NK-92 (cell line): ENCODE results near the gene RPL36.
A peak's percentile ranks its signal among the peaks of the same experiment; 100 is the strongest.

ENCODE experiments used
- DNase-seq: peaks from one replicate; lab custom pipeline; 2025; ENCODE audit not compliant: unreplicated experiment; lab: John Stamatoyannopoulos, UW

The RPL36 gene

DNA sequence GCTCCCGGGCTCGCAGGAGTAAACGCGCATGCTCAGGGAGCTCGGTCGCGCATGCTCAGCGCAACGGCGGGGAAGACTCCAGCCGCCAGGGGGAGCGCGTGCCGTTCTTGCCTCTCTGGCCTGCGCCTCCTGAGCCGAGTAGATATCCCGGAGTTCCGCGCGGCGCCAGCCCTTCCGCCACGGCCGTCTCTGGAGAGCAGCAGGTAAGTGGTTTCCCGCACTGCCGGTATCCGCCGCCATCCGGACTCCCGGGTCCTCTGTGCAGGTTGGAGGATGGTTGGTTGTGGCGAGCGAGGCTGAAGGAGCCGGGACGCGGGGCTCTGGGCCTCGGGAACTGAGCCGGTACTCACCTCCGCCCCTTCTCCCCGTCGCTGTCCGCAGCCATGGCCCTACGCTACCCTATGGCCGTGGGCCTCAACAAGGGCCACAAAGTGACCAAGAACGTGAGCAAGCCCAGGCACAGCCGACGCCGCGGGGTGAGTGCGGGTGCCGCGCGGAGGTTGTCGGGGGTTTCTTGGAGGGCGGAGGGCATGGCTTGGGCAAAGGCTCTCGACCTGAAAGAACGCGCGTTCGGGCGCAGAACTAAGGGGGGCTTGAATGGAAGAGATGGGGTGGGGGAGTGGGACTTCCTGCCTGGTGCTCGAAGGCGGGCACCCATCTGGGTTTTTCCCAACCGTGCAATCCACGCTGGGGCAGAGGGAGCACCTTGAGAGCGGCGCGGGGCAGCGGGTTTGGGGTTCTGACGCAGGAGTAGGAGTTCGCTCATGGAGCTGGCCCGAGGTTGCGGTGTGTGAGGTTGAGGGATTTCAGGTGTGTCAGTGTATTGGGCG is at the start of gene RPL36:
Gene RPL36 (plus strand): TSS at position 171 of the 830 bp plus-strand sequence. CDS start 213 bp downstream, at position 384.
- DNase-seq: peak; percentile 94

DNA sequence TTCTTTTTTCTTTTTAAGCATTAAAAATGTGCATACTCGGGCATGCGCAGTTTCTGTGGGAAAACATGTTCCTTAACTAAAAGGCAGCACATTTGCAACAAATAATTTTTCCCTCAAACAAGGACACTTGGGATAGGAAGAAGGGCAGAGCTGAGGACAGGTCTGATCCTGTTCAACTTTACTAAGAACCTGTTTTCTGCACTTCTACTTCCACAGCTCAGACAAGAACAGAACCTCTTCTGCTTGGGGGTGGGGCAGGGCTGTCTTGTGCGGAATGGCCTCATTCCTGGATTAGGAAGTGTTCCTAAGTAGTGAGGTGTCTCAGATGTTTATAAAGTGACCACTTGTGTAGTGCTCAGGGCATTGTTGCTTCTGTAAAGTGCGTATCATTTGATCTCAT is 48.9 kb upstream of the RPL36 start:
- DNase-seq: no peak

DNA sequence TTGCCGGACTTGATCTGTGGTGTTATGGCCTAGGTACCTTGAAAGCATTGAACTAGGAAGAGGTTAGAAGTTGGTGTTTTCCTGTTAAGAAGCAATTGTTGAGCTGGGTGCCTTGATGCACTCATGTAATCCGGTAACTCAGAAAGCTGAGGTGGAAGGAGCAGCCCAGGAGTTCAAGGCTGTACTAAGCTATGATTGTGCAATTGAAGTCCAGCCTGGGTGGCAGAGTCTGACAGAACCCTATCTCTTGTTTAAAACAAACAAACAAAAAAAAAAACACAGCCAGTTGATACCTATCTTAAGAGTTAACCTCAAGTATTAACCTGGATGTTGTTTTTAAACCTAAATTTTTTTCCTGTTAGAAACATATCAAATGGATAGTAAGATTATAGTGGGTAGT is 47.9 kb upstream of the RPL36 start:
- no peak for DNase-seq

- DNase-seq: no peak
These were observed 47.0 kb upstream of the RPL36 start for GRCh38 chr19:5643060-5643459.

DNA sequence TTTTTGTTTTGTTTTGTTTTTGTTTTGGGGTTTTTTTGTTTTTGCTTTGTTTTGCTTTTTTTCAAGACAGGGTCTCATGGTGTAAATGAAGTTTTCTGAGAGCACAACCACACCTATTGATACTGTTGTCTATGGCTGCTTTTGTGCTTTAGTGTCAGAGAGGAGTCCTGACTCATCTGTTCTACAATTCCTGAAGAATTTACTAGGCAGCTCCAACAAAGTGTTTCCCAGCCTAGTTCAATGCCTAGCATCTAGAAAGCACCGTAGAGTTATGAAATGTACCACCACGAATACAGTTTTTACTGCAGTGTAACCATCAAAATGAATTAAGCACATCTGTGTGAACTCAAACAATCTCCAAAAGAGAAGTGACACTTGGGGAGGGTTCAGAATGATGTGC is 46.1 kb upstream of the RPL36 start:
- no peak for DNase-seq

GRCh38 chr19:5645409-5645808 is 44.7 kb upstream of the RPL36 start:
- no peak for DNase-seq

DNA sequence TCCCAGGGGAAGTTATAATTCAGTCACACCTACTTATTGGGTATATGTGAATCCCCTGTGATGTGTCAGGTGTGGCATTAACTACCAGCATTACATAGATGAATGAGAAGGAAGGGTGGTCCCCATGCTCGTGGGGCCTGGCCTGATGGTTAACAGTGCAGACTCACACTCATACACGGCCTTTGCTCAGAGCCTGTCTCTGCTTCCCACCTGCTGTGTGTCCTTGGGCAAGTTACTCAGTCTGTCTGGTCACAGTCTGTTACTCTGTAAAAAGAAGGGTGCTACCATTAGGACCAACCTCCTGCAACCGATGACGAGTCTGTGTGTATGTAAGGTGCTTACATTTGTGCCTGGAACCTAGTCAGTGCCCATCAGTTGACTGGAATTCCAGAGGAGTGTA is 43.4 kb upstream of the RPL36 start:
- DNase-seq: no peak

- DNase-seq: no peak
These were observed 41.6 kb upstream of the RPL36 start for GRCh38 chr19:5648464-5648863.

DNA sequence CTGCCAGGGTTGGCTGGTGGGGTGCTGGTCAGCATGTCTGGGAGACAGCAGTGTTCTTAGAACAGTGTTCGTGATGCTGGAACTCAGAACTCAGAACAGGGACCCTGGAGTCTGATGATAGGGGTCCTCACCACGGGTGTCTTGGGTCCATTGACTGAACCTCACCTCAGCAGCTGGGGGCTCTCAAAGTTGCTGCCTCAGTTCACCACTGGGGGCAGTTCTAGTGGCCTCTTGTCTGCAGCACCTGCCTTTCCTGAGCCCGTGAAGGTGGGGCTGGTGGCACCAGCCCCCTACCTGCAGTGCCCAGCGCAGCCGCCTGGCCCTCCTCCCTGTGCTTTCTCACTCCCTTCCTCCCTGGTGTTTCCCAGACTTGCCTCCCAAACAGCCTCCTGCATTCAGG is 38.7 kb upstream of the RPL36 start:
- no peak for DNase-seq

DNA sequence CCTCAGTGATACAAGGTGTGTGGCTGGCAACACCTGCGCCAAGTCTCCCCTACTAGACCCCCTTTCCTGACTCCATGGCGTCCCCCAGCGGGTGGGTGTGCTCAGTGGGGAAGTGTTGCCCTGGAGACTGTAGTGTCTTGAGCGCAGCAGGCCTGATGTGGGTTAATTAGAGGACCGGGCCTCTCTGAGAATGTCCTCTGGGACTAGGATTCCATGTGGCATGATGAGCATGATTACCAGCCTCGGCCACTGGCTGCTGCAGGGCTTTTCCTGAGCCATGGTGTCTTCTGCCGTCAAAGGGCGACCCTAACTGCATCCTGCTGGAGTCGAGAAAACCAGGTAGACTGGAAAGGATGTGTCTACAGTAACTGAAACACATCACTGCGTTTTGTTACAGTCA is 37.8 kb upstream of the RPL36 start:
- DNase-seq: no peak

DNA sequence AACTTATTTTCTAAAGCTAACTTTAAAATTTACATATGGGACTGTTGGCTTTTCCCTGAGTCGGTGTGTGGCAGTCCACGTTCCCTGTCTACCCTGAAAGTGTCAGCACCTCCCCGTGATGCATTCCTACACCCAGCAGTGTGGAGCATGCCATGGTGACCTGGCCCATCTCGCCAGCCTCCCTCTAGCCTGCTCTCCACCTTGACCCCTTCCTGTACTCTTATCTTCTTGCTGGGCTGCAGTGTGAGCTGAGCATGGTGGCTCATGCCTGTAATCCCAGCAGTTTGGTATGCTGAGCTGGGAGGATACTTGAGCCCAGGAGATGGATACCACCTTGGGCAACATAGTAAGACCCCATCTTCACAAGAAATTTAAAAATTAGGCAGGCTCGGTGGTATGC is 35.2 kb upstream of the RPL36 start:
- no peak for DNase-seq

GRCh38 chr19:5655412-5655811 is 34.7 kb upstream of the RPL36 start:
- DNase-seq: no peak

DNA sequence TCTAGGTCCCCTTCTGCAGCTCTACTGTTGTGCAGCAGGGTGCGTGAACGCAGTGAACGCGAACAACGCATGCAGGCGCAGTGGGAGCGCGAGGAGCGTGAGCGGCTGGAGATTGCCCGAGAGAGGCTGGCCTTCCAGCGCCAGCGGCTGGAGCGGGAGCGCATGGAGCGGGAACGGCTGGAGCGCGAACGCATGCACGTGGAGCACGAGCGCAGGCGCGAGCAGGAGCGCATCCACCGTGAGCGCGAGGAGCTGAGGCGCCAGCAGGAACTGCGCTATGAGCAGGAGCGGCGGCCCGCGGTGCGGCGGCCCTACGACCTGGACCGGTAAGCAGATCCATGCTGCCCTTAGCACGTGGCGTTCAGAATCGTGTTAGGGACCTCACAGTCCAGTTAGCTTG is 28.6 kb upstream of the RPL36 start:
- no peak for DNase-seq

GRCh38 chr19:5663904-5664303 is 26.2 kb upstream of the RPL36 start:
- DNase-seq: no peak

DNA sequence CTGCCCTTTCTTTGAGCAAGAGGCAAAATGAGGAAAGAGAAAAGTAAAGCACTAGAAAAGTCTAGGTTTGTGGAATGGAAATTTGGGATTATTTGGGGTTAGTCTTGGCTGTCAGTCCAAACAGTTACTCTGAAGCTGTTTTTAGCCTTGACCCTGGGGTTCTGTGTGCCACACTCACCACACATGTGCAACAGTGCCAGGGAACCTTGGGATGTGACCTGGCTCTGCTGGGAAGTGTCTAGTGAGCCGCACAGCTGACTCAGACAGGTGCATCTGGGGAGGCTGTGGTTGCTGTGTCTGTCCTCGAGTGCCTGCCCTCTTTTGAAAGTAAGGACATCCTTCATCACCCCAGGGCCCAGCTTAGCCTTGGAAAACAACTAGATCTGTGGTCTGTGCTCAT is 25.6 kb upstream of the RPL36 start:
- no peak for DNase-seq

- no peak for DNase-seq
These were observed 24.1 kb upstream of the RPL36 start for GRCh38 chr19:5665781-5666513.

DNA sequence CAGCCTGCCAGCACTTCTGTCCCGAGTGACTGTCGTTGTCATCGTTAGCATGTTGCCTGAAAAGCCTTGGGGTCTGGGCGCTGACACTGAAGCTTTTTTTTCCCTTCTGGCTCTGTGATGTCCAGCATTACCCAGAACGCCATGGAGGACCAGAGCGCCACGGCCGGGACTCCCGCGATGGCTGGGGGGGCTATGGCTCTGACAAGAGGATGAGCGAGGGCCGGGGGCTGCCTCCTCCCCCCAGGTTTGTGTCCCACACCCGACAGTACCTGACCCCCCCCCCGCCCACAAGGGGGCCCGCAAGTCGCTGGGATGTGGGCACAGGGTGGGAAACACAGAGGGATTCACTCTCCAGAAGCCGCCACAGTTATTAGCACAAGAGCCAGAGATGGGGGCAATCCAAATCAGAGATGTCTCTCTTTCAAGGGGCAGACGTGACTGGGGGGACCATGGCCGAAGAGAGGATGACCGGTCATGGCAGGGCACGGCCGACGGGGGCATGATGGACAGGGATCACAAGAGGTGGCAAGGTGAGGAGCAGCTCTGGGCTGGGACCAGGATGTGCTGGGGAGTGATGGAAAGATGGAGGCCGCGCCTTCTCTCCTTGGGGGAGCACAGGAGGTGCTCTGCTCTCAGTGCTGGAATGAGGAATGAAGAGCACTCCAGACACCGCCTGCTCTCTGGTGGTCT is 23.0 kb upstream of the RPL36 start:
- DNase-seq: no peak

DNA sequence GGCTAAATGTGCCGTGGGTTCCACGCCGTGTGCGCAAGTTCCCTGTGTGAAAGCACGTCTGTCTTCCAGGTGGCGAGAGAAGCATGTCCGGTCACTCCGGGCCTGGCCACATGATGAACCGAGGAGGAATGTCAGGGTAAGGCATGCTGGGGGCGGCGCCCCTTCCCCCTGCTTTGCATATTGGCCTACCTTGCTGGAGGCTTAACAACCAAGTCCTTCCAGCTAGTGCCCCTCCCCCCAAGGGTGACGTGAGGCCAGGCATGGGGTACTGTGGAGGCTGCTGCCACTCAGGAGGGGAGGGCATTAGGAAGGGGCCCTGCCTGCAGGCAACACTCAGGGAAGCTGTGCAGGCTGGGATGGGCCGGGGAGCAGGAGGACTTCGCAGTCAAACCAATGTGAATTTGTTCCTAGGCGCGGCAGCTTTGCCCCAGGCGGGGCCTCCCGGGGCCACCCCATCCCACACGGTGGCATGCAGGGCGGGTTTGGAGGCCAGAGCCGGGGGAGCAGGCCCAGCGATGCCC is 22.3 kb upstream of the RPL36 start:
- DNase-seq: no peak

DNA sequence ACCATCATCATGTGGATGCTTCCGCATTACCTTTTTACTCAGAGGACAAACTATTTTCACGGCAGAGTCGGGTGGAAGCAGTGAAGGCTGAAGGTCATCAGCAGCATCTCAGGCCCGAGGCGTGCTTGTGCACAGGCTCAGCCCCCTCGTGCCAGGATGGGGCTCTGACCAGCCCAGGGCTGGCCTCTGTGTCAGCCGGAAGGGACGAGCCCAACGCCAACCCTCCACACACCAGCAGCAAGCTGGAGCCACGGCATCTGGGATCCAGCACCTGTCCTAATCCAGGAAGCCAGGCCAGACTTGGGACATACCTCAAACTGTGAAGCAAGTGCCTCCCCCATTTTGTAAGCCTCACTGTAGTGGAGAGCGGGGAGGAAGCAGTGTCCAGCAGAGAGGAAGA is 20.9 kb upstream of the RPL36 start:
- DNase-seq: no peak

- no peak for DNase-seq
These were observed 18.5 kb upstream of the RPL36 start for GRCh38 chr19:5671600-5671999.

DNA sequence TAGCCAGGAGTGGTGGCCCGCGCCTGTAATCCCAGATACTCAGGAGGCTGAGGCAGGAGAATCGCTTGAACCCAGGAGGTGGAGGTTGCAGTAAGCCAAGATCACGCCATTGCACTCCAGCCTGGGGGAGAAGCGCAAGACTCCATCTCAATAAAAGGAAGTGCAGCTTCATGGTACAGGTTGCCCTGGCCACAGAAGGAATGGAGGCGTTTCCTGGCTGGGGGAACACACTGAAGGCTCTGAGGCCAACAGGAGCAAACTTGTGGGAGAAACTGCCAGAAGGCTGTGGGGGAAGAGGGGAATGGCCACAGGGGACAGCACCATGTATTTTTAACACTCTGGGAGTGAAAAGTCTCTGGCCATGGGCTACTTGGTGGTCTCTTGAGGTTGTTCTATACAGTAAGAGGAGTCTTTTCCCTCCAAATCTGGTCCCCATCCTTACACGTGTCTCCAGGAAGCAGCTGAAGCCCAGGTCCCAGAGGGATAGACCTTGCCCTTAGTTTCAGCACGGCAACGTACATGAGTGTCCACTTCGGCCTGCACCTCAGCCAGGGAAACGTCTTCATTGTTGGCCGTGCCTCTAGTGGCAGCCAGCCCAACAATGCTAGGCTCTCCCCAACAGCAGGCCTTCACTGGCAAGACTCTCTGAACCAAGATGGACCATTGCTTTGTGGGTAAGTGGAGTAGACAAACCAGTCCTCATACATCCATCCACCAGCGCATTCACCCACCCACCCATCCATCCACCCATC is 17.2 kb upstream of the RPL36 start:
- DNase-seq: no peak
